Measurements from ENCODE around the gene TNNI2. TPM values are rescaled to one million over a fixed set of nuclear protein-coding genes. Genes with fewer than 3 reads are reported as not detected.

The TNNI2 gene
- total and polyA plus RNA-seq, 2 donors (not counting 3 experiments of a cell fraction or from before 2014, with no cell fraction given): not detected

- H3K9me3 ChIP-seq (replicated peaks; ENCODE audit: control insufficient read depth, insufficient read depth, low read length): no peaks in the 10 kb centered on the region
- ChIA-PET POLR2A (no interaction called here), CTCF (interaction anchor here (0.9 to 7.8 kb wide), 3 partner anchors 137 to 177 kb away, joined by 4 to 623 read pairs (median 337); no protein-coding TSS in a partner anchor)
- no TSS peak for BruUV-seq (replicated peaks)
- TF ChIP-seq MYC (IDR thresholded peaks at IDR 0.05; ENCODE audit: low read depth, low read length) (no peak), EZH2 (IDR thresholded peaks at IDR 0.05; ENCODE audit: borderline replicate concordance, low read depth, low read length, severe bottlenecking) (no peak), GATA2 (IDR thresholded peaks at IDR 0.05; ENCODE audit: insufficient read depth, insufficient read length, low read depth, low read length) (no peak), MAX (IDR thresholded peaks at IDR 0.05; ENCODE audit: insufficient read depth, insufficient read length) (no peak), FOS (IDR thresholded peaks at IDR 0.05; ENCODE audit: borderline replicate concordance, insufficient read depth, low read length) (no peak), CTCF (IDR thresholded peaks at IDR 0.05; ENCODE audit: extremely low read depth in 1 of 2, insufficient read depth in 1 of 2, low read depth in 1 of 2, low read length in 2 of 2) (no peak)
- no peak overlapping the region for H3K9ac ChIP-seq (replicated peaks; ENCODE audit: extremely low read depth, insufficient read depth, low read length)
- DNase-seq (ENCODE audit: low read depth, low spot score): no peak
- no peaks in the 10 kb centered on the region for H4K20me1 ChIP-seq (replicated peaks; ENCODE audit: control insufficient read depth, extremely low read depth, insufficient read depth, low read length)
- dilution Hi-C loops (cut with MboI; ENCODE audit: extremely low pct_ligation_motif_present, low sequenced_read_pairs): no loop called here
- H3K79me2 ChIP-seq (ENCODE audit: control insufficient read depth, insufficient read depth, low read length): no peaks in the 10 kb centered on the region
- no peak overlapping the region for H3K27ac ChIP-seq (ENCODE audit: insufficient read depth, low read depth, low read length)
- peaks cover 3% of the 10 kb centered on the region for H3K4me1 ChIP-seq (ENCODE audit: control insufficient read depth, extremely low read depth, insufficient read depth, low read length)
- no peaks in the 10 kb centered on the region for H3K27me3 ChIP-seq (ENCODE audit: control insufficient read depth in 2 of 2, insufficient read depth in 2 of 2, low read length in 2 of 2)
- H3K36me3 ChIP-seq (ENCODE audit: control insufficient read depth in 2 of 2, extremely low read depth in 1 of 2, insufficient read depth in 2 of 2, low read length in 2 of 2): no peaks in the 10 kb centered on the region
- no peaks in the 10 kb centered on the region for H3K9me1 ChIP-seq (replicated peaks; ENCODE audit: control insufficient read depth, extremely low read depth, insufficient read depth, low read length)
- H2AFZ ChIP-seq (ENCODE audit: low read depth, low read length): no peak overlapping the region
- no peak overlapping the region for H3K4me2 ChIP-seq (ENCODE audit: insufficient read depth, low read length)
- intact Hi-C loops (cut with micrococcal nuclease): no loop called here
- no peak for FAIRE-seq
- no peak overlapping the region for H3K4me3 ChIP-seq (replicated peaks in 1 of 3; ENCODE audit: insufficient read depth in 1 of 3, low read depth in 1 of 3, low read length in 3 of 3)
These were observed 8.8 kb upstream of the TNNI2 start for GRCh38 chr11:1830004-1830321.
